HCT116 (cell line): ENCODE results near the gene SHTN1. TPM values are rescaled to one million over a fixed set of nuclear protein-coding genes. Genes with fewer than 3 reads are reported as not detected.

ENCODE experiments used
- ATAC-seq: fragments of 200-7000 bp; cut with Tn5 transposase; 2 replicates; pipeline ENCODE4 v1.9.1; 2020; ENCODE audit warnings: mild to moderate bottlenecking, moderate library complexity
- BruUV-seq: library from RNA; stranded (reverse); fragments of 400-500 nt; replicated peaks from 2 replicates; lab custom pipeline; 2021; lab: Mats Ljungman, UMichigan
- CTCF ChIA-PET: fragments of 300-600 bp; sonication (Branson Sonifier 250); formaldehyde crosslinking; loops from one replicate; lab custom pipeline; 2021; ENCODE audit warnings: antibody characterized with exemption; lab: Charles Lee
- POLR2A ChIA-PET: fragments of 300-600, 350-600 bp; sonication (Branson Sonifier 250); formaldehyde crosslinking; loops from one replicate; lab custom pipeline; 2021; ENCODE audit warnings: antibody characterized with exemption; lab: Charles Lee
- RAD21 ChIA-PET, 2 experiments: fragments of 300-600 bp; sonication (Branson Sonifier 250); formaldehyde crosslinking; loops; one replicate each; lab custom pipeline; 2023; ENCODE audit warnings: low total read pairs in 2 of 2; ENCODE audit not compliant: uncharacterized antibody in 2 of 2, unreplicated experiment in 2 of 2, low non-redundant PET in 1 of 2; lab: Charles Lee
- DNase-seq: peaks from one replicate; pipeline ENCODE4 v3.0.0-alpha.2; 2010; ENCODE audit warnings: low read depth, low spot score
- H2AFZ ChIP-seq: fragments of 200-600 bp; shearing (Covaris generic), sonication (generic); 2 replicates; pipeline ENCODE4 v1.6.1; 2017; ENCODE audit warnings: low read depth, mixed run types, mixed read lengths, antibody characterized with exemption, low read length; ENCODE audit not compliant: poor library complexity, severe bottlenecking
- H3K27ac ChIP-seq: 2 replicates; pipeline ENCODE4 v1.5.1; 2012; ENCODE audit warnings: low read depth, low read length
- H3K27me3 ChIP-seq: fragments of 200-600 bp; sonication (generic); 2 replicates; pipeline ENCODE4 v1.6.1; 2016; ENCODE audit warnings: mixed run types, low read length, mixed read lengths; ENCODE audit not compliant: insufficient read depth
- H3K36me3 ChIP-seq, 2 experiments: fragments of 200-500 bp in 1 of 2; fragments of 200-600 bp in 1 of 2; sonication (Bioruptor generic) in 1 of 2; sonication (generic) in 1 of 2; 2 replicates each; pipeline versions ENCODE4 v1.5.1 to v1.6.1; 2014 to 2016; ENCODE audit warnings: low read length in 2 of 2, inconsistent platforms in 1 of 2, mixed read lengths in 1 of 2, mixed run types in 1 of 2; ENCODE audit not compliant: insufficient read depth in 2 of 2, control insufficient read depth in 1 of 2
- H3K4me1 ChIP-seq, 2 experiments: fragments of 200-600 bp in 1 of 2; sonication (generic) in 1 of 2; 2 replicates each; pipeline versions ENCODE4 v1.5.1 to v1.6.1; 2012 to 2017; ENCODE audit warnings: low read length in 2 of 2, inconsistent platforms in 1 of 2, mild to moderate bottlenecking in 1 of 2, mixed read lengths in 1 of 2, mixed run types in 1 of 2, moderate library complexity in 1 of 2; ENCODE audit not compliant: insufficient read depth in 2 of 2, control insufficient read depth in 1 of 2
- H3K4me2 ChIP-seq: fragments of 200-600 bp; sonication (generic); 2 replicates; pipeline ENCODE4 v1.6.1; 2017; ENCODE audit warnings: mixed run types, low read length, mixed read lengths
- H3K4me3 ChIP-seq, 2 experiments: fragments of 200-600 bp in 1 of 2; sonication (generic) in 1 of 2; replicated peaks in 1 of 2; 2 replicates each; pipeline ENCODE4 v1.5.1; 2011 to 2016; ENCODE audit warnings: low read length in 2 of 2, control low read depth in 1 of 2, low read depth in 1 of 2, mild to moderate bottlenecking in 1 of 2, mixed read lengths in 1 of 2, mixed run types in 1 of 2
- H3K79me2 ChIP-seq: fragments of 200-600 bp; sonication (generic); 2 replicates; pipeline ENCODE4 v1.6.1; 2017; ENCODE audit warnings: mild to moderate bottlenecking, mixed run types, low read length, moderate library complexity, mixed read lengths; ENCODE audit not compliant: insufficient read depth
- H3K9ac ChIP-seq: fragments of 200-600 bp; sonication (generic); 2 replicates; pipeline ENCODE4 v1.6.1; 2016; ENCODE audit warnings: low read length, mixed read lengths
- H3K9me2 ChIP-seq: fragments of 200-600 bp; sonication (generic), shearing (Covaris generic); 2 replicates; pipeline ENCODE4 v1.6.1; 2017; ENCODE audit warnings: mixed run types, mild to moderate bottlenecking, moderate library complexity; ENCODE audit not compliant: insufficient read depth
- H3K9me3 ChIP-seq, 2 experiments: fragments of 200-500 bp in 1 of 2; fragments of 200-600 bp in 1 of 2; sonication (Bioruptor generic) in 1 of 2; sonication (generic) in 1 of 2; 2 replicates each; pipeline ENCODE4 v1.6.1; 2014 to 2017; ENCODE audit warnings: low read length in 2 of 2, mixed read lengths in 2 of 2, inconsistent platforms in 1 of 2, low read depth in 1 of 2, mild to moderate bottlenecking in 1 of 2, mixed run types in 1 of 2, moderate library complexity in 1 of 2; ENCODE audit not compliant: control insufficient read depth in 1 of 2, insufficient read depth in 1 of 2
- H4K20me1 ChIP-seq: fragments of 200-600 bp; sonication (generic), shearing (Covaris generic); 2 replicates; pipeline ENCODE4 v1.6.1; 2017; ENCODE audit warnings: mixed run types, mild to moderate bottlenecking, moderate library complexity; ENCODE audit not compliant: insufficient read depth
- ATF3 ChIP-seq: IDR thresholded peaks from 2 replicates; pipeline ENCODE4 v1.6.1; 2012
- CBX3 ChIP-seq: IDR thresholded peaks from 2 replicates; pipeline ENCODE4 v1.6.1; 2012; ENCODE audit warnings: low read depth
- CEBPB ChIP-seq: IDR thresholded peaks from 2 replicates; pipeline ENCODE4 v1.6.1; 2012; ENCODE audit warnings: low read depth
- EZH2 ChIP-seq: fragments of 200-600 bp; sonication (generic); IDR thresholded peaks from 2 replicates; pipeline ENCODE4 v1.6.1; 2017; ENCODE audit warnings: antibody characterized with exemption, mixed run types
- EZH2phosphoT487 ChIP-seq: fragments of 200-600 bp; IDR thresholded peaks from 2 replicates; pipeline ENCODE4 v1.6.1; 2018; ENCODE audit warnings: antibody characterized with exemption, borderline replicate concordance
- FOSL1 ChIP-seq: IDR thresholded peaks from 2 replicates; pipeline ENCODE4 v1.6.1; 2012; ENCODE audit warnings: low read depth
- MAX ChIP-seq: IDR thresholded peaks from 2 replicates; pipeline ENCODE4 v1.6.1; 2012
- POLR2A ChIP-seq: IDR thresholded peaks from 2 replicates; pipeline ENCODE4 v1.7.0; 2011; ENCODE audit warnings: borderline replicate concordance; ENCODE audit not compliant: insufficient read depth, insufficient read length; ENCODE audit errors: extremely low read depth
- POLR2AphosphoS5 ChIP-seq: IDR thresholded peaks from 2 replicates; pipeline ENCODE4 v1.6.1; 2011; ENCODE audit warnings: mild to moderate bottlenecking, low read depth, low read length, moderate library complexity
- RAD21 ChIP-seq: IDR thresholded peaks from 2 replicates; pipeline ENCODE4 v1.6.1; 2012; ENCODE audit warnings: low read depth, mild to moderate bottlenecking
- SRF ChIP-seq: IDR thresholded peaks from 2 replicates; pipeline ENCODE4 v1.6.1; 2012; ENCODE audit warnings: low read depth
- YY1 ChIP-seq: IDR thresholded peaks from 2 replicates; pipeline ENCODE4 v1.6.1; 2011; ENCODE audit warnings: low read length, low read depth, moderate library complexity, mild to moderate bottlenecking; ENCODE audit not compliant: insufficient replicate concordance; ENCODE audit errors: extremely low read depth
- ZBTB33 ChIP-seq: IDR thresholded peaks from 2 replicates; pipeline ENCODE4 v1.6.1; 2011; ENCODE audit warnings: mild to moderate bottlenecking, low read length, moderate library complexity; ENCODE audit not compliant: insufficient replicate concordance; ENCODE audit errors: extremely low read depth
- ZFX ChIP-seq: fragments of 450-650 bp; IDR thresholded peaks from 2 replicates; pipeline ENCODE4 v1.6.1; 2017
- ZNF274 ChIP-seq: fragments of 200-500 bp; sonication (Bioruptor generic); IDR thresholded peaks from 2 replicates; pipeline ENCODE4 v1.6.1; 2014; ENCODE audit warnings: mild to moderate bottlenecking, low read depth, low read length, inconsistent platforms
- intact Hi-C: fragments of 100-400 bp; cut with micrococcal nuclease; formaldehyde crosslinking; loops from 2 replicates; pipeline ENCODE4 v1.10.0; 2022
- total RNA-seq: library from RNA; stranded (reverse); gene quantifications from one replicate; pipeline ENCODE4 v1.2.1, GENCODE V29; 2021; ENCODE audit not compliant: unreplicated experiment

SHTN1 gene
- total RNA-seq, 1 experiment from 2014 or later: 64.0 TPM

GRCh38 chr10:116988311-116988710 is 16.7 kb downstream of the SHTN1 start:
- Histone ChIP-seq H3K4me1 (0 out of 4 replicates have a peak, but pooled peaks cover 0 to 4% of the 10 kb centered on the region in 2 experiments), H3K79me2 (peaks cover 94% of the 10 kb centered on the region)

GRCh38 chr10:116985611-116986010 is 19.4 kb downstream of the SHTN1 start:
- Histone ChIP-seq H3K4me3 (no peak overlapping the region), H3K4me1 (0 out of 4 replicates have a peak, but pooled peaks cover 0 to 4% of the 10 kb centered on the region in 2 experiments), H3K27ac (no peak overlapping the region), H3K36me3 (no peaks in the 10 kb centered on the region; a peak in 1 of 4 replicates), H2AFZ (no peak overlapping the region), H3K79me2 (peaks cover 98% of the 10 kb centered on the region), H4K20me1 (peaks cover 9% of the 10 kb centered on the region; the same call in 1 of the 2 replicates), H3K9ac (no peak overlapping the region), H3K9me2 (no peaks in the 10 kb centered on the region), H3K27me3 (no peaks in the 10 kb centered on the region), H3K4me2 (no peak overlapping the region), H3K9me3 (no peaks in the 10 kb centered on the region)
- no peak for TF ChIP-seq POLR2A
- no peak for TF ChIP-seq ZFX
- no peak for TF ChIP-seq CEBPB
- no peak for TF ChIP-seq POLR2AphosphoS5
- TF ChIP-seq RAD21: no peak
- TF ChIP-seq ZNF274: no peak
- TF ChIP-seq ZBTB33: no peak
- TF ChIP-seq EZH2phosphoT487: no peak
- TF ChIP-seq CBX3: no peak
- TF ChIP-seq EZH2: no peak
- ChIA-PET POLR2A (no interaction called here), RAD21 (no interaction called here), CTCF (no interaction called here)
- DNase-seq (no peak), ATAC-seq (no peak)
- BruUV-seq: no TSS peak
- intact Hi-C loops: no loop called here

More at GRCh38 chr10:116988311-116988710, 16.7 kb downstream of the SHTN1 start:
- H3K27ac ChIP-seq: no peak overlapping the region
- DNase-seq (no peak), ATAC-seq (no peak)
- ChIA-PET CTCF (no interaction called here), RAD21 (no interaction called here), POLR2A (interaction anchor here (1.3 kb wide), 1 partner anchor 18 kb away, joined by 4 read pairs; no protein-coding TSS in a partner anchor)
- no peaks in the 10 kb centered on the region for H3K9me2 ChIP-seq
- intact Hi-C loops: no loop called here
- H3K4me3 ChIP-seq: no peak overlapping the region
- no TSS peak for BruUV-seq
- H4K20me1 ChIP-seq: peaks cover 10% of the 10 kb centered on the region; the same call in 1 of the 2 replicates
- no peaks in the 10 kb centered on the region for H3K9me3 ChIP-seq
- H3K4me2 ChIP-seq: no peak overlapping the region
- H3K9ac ChIP-seq: no peak overlapping the region
- TF ChIP-seq MAX: no peak
- no peak for TF ChIP-seq ATF3
- no peak for TF ChIP-seq SRF
- TF ChIP-seq YY1: no peak
- no peak for TF ChIP-seq RAD21
- no peak for TF ChIP-seq FOSL1
- no peak for TF ChIP-seq CBX3
- no peak for TF ChIP-seq ZNF274
- no peaks in the 10 kb centered on the region for H3K27me3 ChIP-seq
- H3K36me3 ChIP-seq: no peaks in the 10 kb centered on the region
- H2AFZ ChIP-seq: no peak overlapping the region
